ENCODE results near the gene DOCK4. TPM values are rescaled to one million over a fixed set of nuclear protein-coding genes. Genes with fewer than 3 reads are reported as not detected.

The DOCK4 gene
- total and polyA plus RNA-seq, 10 of the 15 experiments (the other 5 are each of a cell fraction or from before 2014, with no cell fraction given), result 0.03 to 0.73 (median 0.38) TPM

- no peak for FAIRE-seq
- ATAC-seq, result peak; percentile 78
- Histone ChIP-seq H3K4me2 (ENCODE audit: control insufficient read depth, insufficient read depth) (no peak overlapping the region), H3K9me3 (replicated peaks; ENCODE audit: control insufficient read depth, insufficient read depth, low read length) (no peaks in the 10 kb centered on the region), H2AFZ (ENCODE audit: control insufficient read depth, low read depth, low read length) (no peak overlapping the region), H3K9ac (ENCODE audit: control insufficient read depth, insufficient read depth, low read length) (no peak overlapping the region), H3K4me1 (ENCODE audit: control insufficient read depth, insufficient read depth, low read length) (no peaks in the 10 kb centered on the region), H3K4me3 (no peak overlapping the region), H3K79me2 (ENCODE audit: control insufficient read depth, insufficient read depth, low read length) (no peaks in the 10 kb centered on the region), H3K27me3 (replicated peaks in 1 of 2; ENCODE audit: control insufficient read depth in 2 of 2, insufficient read depth in 2 of 2, low read length in 1 of 2) (no peaks in the 10 kb centered on the region), H3K36me3 (ENCODE audit: control insufficient read depth in 2 of 2, insufficient read depth in 2 of 2, low read length in 1 of 2) (no peaks in the 10 kb centered on the region), H4K20me1 (ENCODE audit: control insufficient read depth, insufficient read depth) (no peaks in the 10 kb centered on the region), H3K27ac (ENCODE audit: control insufficient read depth, insufficient read depth) (no peak overlapping the region)
- WGBS (ENCODE audit: insufficient coverage, insufficient replicate concordance, low lambda C conversion rate, missing lambda C conversion rate), result 0% methylated on average over 1 of the region's 1 CpG
- ChIA-PET RAD21 (ENCODE audit: unreplicated experiment) (no interaction called here), CTCF (interaction anchor here (1.5 kb wide), 1 partner anchor 23 kb away, joined by 3 read pairs; no protein-coding TSS in a partner anchor), POLR2A (no interaction called here), SMC1A (ENCODE audit: uncharacterized antibody, unreplicated experiment) (interaction anchor here (0.7 kb wide), 1 partner anchor 252 kb away, joined by 3 read pairs; no protein-coding TSS in a partner anchor)
- intact Hi-C loops (cut with micrococcal nuclease; ENCODE audit: unreplicated experiment) (no loop called here), in situ Hi-C loops (cut with MboI) (no loop called here)
- TF ChIP-seq BCL3 (IDR thresholded peaks at IDR 0.05; ENCODE audit: borderline replicate concordance, insufficient read depth, low read depth, low read length, poor library complexity, severe bottlenecking) (no peak), YBX1 (IDR thresholded peaks at IDR 0.05) (no peak), TCF12 (IDR thresholded peaks at IDR 0.05; ENCODE audit: low read depth, low read length) (no peak), RAD21 (IDR thresholded peaks at IDR 0.05; ENCODE audit: insufficient read depth, low read depth, low read length) (peak; percentile 19; the same call in 1 of the 2 replicates), CTCF (IDR thresholded peaks at IDR 0.05 in 2 of 3, conservative IDR thresholded peaks at IDR 0.05 in 1 of 3; ENCODE audit: control insufficient read depth in 2 of 3, extremely low read depth in 1 of 3, insufficient read depth in 1 of 3, low read depth in 3 of 3, low read length in 3 of 3) (peak in 2 of 3 experiments; percentile 5 to 17; a peak in 3 of 6 replicates)
- no TSS peak for BruUV-seq (replicated peaks)
- peak; percentile 8 for DNase-seq (ENCODE audit: low read depth, low spot score)
These were observed 252.6 kb downstream of the DOCK4 start for GRCh38 chr7:111953611-111954010.
